NT2/D1 (cell line): ENCODE data around the gene SPDYE6.
"Not testable (repeated sequence)": the region's sequence is repeated elsewhere in the genome, so short reads cannot be mapped to it uniquely, and the experiment has no call there.

Experiments used
- DNase-seq: peaks from one replicate; pipeline ENCODE4 v3.0.0-alpha.2; 2011; ENCODE audit warnings: low read depth, low spot score
- H3K27me3 ChIP-seq: 2 replicates; pipeline ENCODE4 v1.6.0; 2011; ENCODE audit warnings: mild to moderate bottlenecking; ENCODE audit not compliant: insufficient read length, insufficient read depth
- H3K36me3 ChIP-seq: 2 replicates; pipeline ENCODE4 v1.6.1; 2011; ENCODE audit warnings: mild to moderate bottlenecking, low read length, mixed read lengths; ENCODE audit not compliant: insufficient read depth, insufficient read length
- H3K4me1 ChIP-seq: 2 replicates; pipeline ENCODE4 v1.5.1; 2011; ENCODE audit not compliant: insufficient read depth, insufficient read length
- H3K4me3 ChIP-seq: 2 replicates; pipeline ENCODE4 v1.5.1; 2011; ENCODE audit warnings: low read depth; ENCODE audit not compliant: insufficient read length
- H3K9ac ChIP-seq: 2 replicates; pipeline ENCODE4 v1.6.0; 2011; ENCODE audit warnings: low read depth; ENCODE audit not compliant: insufficient read length
- H3K9me3 ChIP-seq: 2 replicates; pipeline ENCODE4 v1.5.1; 2011; ENCODE audit warnings: mild to moderate bottlenecking, low read length; ENCODE audit not compliant: insufficient read depth
- SUZ12 ChIP-seq: IDR thresholded peaks from 2 replicates; pipeline ENCODE4 v1.6.1; 2011; ENCODE audit not compliant: insufficient read length, insufficient read depth; ENCODE audit errors: extremely low read depth
- YY1 ChIP-seq: IDR thresholded peaks from 2 replicates; pipeline ENCODE4 v1.6.1; 2011; ENCODE audit not compliant: insufficient read length, insufficient read depth
- ZNF274 ChIP-seq: IDR thresholded peaks from 2 replicates; pipeline ENCODE4 v1.6.1; 2011; ENCODE audit warnings: mild to moderate bottlenecking, low read depth, low read length

The SPDYE6 gene

GRCh38 chr7:102330666-102331460 is 25.4 kb downstream of the SPDYE6 start:
- H3K4me3 ChIP-seq, H3K27me3 ChIP-seq, H3K9ac ChIP-seq, H3K36me3 ChIP-seq, H3K9me3 ChIP-seq, H3K4me1 ChIP-seq, DNase-seq: not testable (repeated sequence)

- H3K36me3 ChIP-seq, H3K9me3 ChIP-seq, H3K9ac ChIP-seq, H3K4me1 ChIP-seq, H3K4me3 ChIP-seq, DNase-seq, H3K27me3 ChIP-seq: not testable (repeated sequence)
Observed at GRCh38 chr7:102329366-102329765, 26.9 kb downstream of the SPDYE6 start.

- H3K27me3 ChIP-seq, H3K36me3 ChIP-seq, H3K4me3 ChIP-seq, H3K9me3 ChIP-seq, DNase-seq, H3K4me1 ChIP-seq, H3K9ac ChIP-seq: not testable (repeated sequence)
Observed at GRCh38 chr7:102328863-102329262, 27.4 kb downstream of the SPDYE6 start.

GRCh38 chr7:102327183-102327582 is 29.1 kb downstream of the SPDYE6 start:
- not testable (repeated sequence) for H3K4me1 ChIP-seq, DNase-seq, H3K9me3 ChIP-seq, H3K9ac ChIP-seq, H3K36me3 ChIP-seq, H3K4me3 ChIP-seq, H3K27me3 ChIP-seq

GRCh38 chr7:102326157-102326889 is 29.9 kb downstream of the SPDYE6 start:
- no peaks in the 10 kb centered on the region for H3K27me3 ChIP-seq
- H3K36me3 ChIP-seq, result no peaks in the 10 kb centered on the region
- H3K4me3 ChIP-seq, result no peak overlapping the region
- no peak for DNase-seq
- H3K9ac ChIP-seq, result no peak overlapping the region
- no peaks in the 10 kb centered on the region for H3K9me3 ChIP-seq
- TF ChIP-seq ZNF274, result no peak
- no peak for TF ChIP-seq SUZ12
- no peak for TF ChIP-seq YY1
- no peaks in the 10 kb centered on the region for H3K4me1 ChIP-seq

- not testable (repeated sequence) for H3K4me3 ChIP-seq, H3K36me3 ChIP-seq, H3K4me1 ChIP-seq, DNase-seq, H3K9me3 ChIP-seq, H3K9ac ChIP-seq, H3K27me3 ChIP-seq
Observed at GRCh38 chr7:102325106-102325505, 31.1 kb downstream of the SPDYE6 start.

- TF ChIP-seq YY1, result no peak
- no peak for TF ChIP-seq ZNF274
- TF ChIP-seq SUZ12, result no peak
- peaks cover 9% of the 10 kb centered on the region for H3K36me3 ChIP-seq
- DNase-seq, result no peak
Observed at GRCh38 chr7:102323914-102324195, 32.4 kb downstream of the SPDYE6 start.

GRCh38 chr7:102322202-102322715 is 34.0 kb downstream of the SPDYE6 start:
- H3K27me3 ChIP-seq, result no peaks in the 10 kb centered on the region
- no peak for DNase-seq
- no peak overlapping the region for H3K4me3 ChIP-seq
- H3K9ac ChIP-seq, result no peak overlapping the region
- peaks cover 7% of the 10 kb centered on the region for H3K4me1 ChIP-seq
- TF ChIP-seq ZNF274, result no peak
- no peak for TF ChIP-seq SUZ12
- no peak for TF ChIP-seq YY1
- no peaks in the 10 kb centered on the region for H3K9me3 ChIP-seq
- H3K36me3 ChIP-seq, result peaks cover 9% of the 10 kb centered on the region

More at GRCh38 chr7:102323914-102324195, 32.4 kb downstream of the SPDYE6 start:
- H3K4me1 ChIP-seq, result peaks cover 5% of the 10 kb centered on the region
- no peak overlapping the region for H3K9ac ChIP-seq
- no peak overlapping the region for H3K4me3 ChIP-seq
- H3K9me3 ChIP-seq, result no peaks in the 10 kb centered on the region
- H3K27me3 ChIP-seq, result no peaks in the 10 kb centered on the region
